Measurements from ENCODE around the gene SARDH.
"Not testable (repeated sequence)": the region's sequence is repeated elsewhere in the genome, so short reads cannot be mapped to it uniquely, and the experiment has no call there.

DNA sequence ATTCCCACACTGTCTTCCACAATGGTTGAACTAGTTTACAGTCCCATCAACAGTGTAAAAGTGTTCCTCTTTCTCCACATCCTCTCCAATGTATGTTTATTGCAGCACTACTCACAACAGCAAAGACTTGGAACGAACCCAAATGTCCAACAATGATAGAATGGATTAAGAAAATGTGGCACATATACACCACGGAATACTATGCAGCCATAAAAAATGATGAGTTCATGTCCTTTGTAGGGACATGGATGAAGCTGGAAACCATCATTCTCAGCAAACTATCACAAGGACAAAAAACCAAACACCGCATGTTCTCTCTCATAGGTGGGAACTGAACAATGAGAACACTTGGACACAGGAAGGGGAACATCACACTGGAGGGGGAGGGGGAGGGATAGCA is 28.1 kb upstream of the SARDH start:
- not testable (repeated sequence) for TF ChIP-seq EZH2 (optimal IDR thresholded peaks at IDR 0.05; ENCODE audit: low read depth, low read length)
- TF ChIP-seq, protein P1, sequence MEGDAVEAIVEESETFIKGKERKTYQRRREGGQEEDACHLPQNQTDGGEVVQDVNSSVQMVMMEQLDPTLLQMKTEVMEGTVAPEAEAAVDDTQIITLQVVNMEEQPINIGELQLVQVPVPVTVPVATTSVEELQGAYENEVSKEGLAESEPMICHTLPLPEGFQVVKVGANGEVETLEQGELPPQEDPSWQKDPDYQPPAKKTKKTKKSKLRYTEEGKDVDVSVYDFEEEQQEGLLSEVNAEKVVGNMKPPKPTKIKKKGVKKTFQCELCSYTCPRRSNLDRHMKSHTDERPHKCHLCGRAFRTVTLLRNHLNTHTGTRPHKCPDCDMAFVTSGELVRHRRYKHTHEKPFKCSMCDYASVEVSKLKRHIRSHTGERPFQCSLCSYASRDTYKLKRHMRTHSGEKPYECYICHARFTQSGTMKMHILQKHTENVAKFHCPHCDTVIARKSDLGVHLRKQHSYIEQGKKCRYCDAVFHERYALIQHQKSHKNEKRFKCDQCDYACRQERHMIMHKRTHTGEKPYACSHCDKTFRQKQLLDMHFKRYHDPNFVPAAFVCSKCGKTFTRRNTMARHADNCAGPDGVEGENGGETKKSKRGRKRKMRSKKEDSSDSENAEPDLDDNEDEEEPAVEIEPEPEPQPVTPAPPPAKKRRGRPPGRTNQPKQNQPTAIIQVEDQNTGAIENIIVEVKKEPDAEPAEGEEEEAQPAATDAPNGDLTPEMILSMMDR (IDR thresholded peaks at IDR 0.05; ENCODE audit: low read length): not testable (repeated sequence)
